Vagina (tissue), 2 donors: Measurements from ENCODE around the gene HAO2. TPM values are rescaled to one million over a fixed set of nuclear protein-coding genes. Genes with fewer than 3 reads are reported as not detected.
A peak's percentile ranks its signal among the peaks of the same experiment; 100 is the strongest.

ENCODE experiments used
- DNase-seq, 2 donors: peaks; one replicate each; pipeline ENCODE4 v3.0.0-alpha.2; 2017; ENCODE audit errors: extremely low spot score in 2 of 2
- H3K27ac ChIP-seq: fragments of 200-600 bp; sonication (generic); one replicate; pipeline ENCODE4 v1.5.1; 2019
- H3K27me3 ChIP-seq: fragments of 200-600 bp; sonication (generic); one replicate; pipeline ENCODE4 v1.5.1; 2019
- H3K36me3 ChIP-seq, 2 donors: fragments of 200-600 bp; sonication (generic); one replicate each; pipeline ENCODE4 v1.5.1; 2017 to 2019
- H3K4me1 ChIP-seq: fragments of 200-600 bp; sonication (generic); one replicate; pipeline ENCODE4 v1.5.1; 2019
- H3K4me3 ChIP-seq, 2 donors: fragments of 200-600 bp; sonication (generic); 1 replicate in 1 of 2; 2 replicates in 1 of 2; pipeline ENCODE4 v1.5.1; 2016 to 2019
- H3K9me3 ChIP-seq: fragments of 200-600 bp; sonication (generic); one replicate; pipeline ENCODE4 v1.5.1; 2019
- CTCF ChIP-seq, 3 experiments: fragments of 450-650 bp in 2 of 3; fragments of 200-600 bp in 1 of 3; sonication (generic) in 1 of 3; IDR thresholded peaks; one replicate each; pipeline ENCODE4 v1.5.1; 2017 to 2019; ENCODE audit warnings: antibody characterized with exemption in 3 of 3, mild to moderate bottlenecking in 2 of 3, moderate library complexity in 2 of 3
- POLR2A ChIP-seq, 2 donors: fragments of 450-650 bp; IDR thresholded peaks; one replicate each; pipeline ENCODE4 v1.6.1; 2017; ENCODE audit warnings: antibody characterized with exemption in 2 of 2, mild to moderate bottlenecking in 2 of 2, moderate library complexity in 2 of 2
- POLR2AphosphoS5 ChIP-seq, 2 donors: sonication (generic); formaldehyde crosslinking; IDR thresholded peaks; one replicate each; pipeline ENCODE4 v1.9.0; 2017; ENCODE audit warnings: antibody characterized with exemption in 2 of 2, mild to moderate bottlenecking in 2 of 2, low read depth in 1 of 2; ENCODE audit not compliant: insufficient read depth in 1 of 2
- intact Hi-C: fragments of 100-400 bp; cut with DNase I; formaldehyde crosslinking; loops from one replicate; pipeline ENCODE4 v1.15.1; 2023
- total RNA-seq: library from RNA; depleted of rRNA; stranded (reverse); fragments of >200 nt; gene quantifications from one replicate; pipeline ENCODE4 v1.2.3, GENCODE V29; 2016

The HAO2 gene
- total RNA-seq, 1 donor from 2014 or later, result not detected

DNA sequence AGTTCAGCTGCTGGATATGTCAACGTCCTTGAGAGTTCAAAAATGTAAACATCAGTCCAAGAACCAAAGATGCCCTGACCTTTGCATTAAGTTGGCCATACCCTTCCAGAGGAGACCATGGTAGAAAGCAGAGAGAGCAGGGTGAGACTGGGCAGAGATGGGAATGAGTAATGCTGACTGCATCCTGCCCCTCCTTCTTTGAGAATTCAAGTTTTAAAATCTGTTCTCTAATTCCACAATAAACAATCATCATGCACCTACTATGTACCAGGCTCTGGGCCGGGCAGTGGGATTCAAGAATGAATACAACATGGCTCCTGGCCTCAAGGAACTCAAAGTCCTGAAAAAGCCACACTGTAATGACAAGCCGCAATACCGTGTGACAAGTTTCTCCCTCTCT lies 3.9 kb upstream of the HAO2 start:
- Histone ChIP-seq H3K36me3 (no peaks in the 10 kb centered on the region), H3K27ac (no peak overlapping the region), H3K27me3 (no peaks in the 10 kb centered on the region), H3K4me3 (no peak overlapping the region), H3K4me1 (no peaks in the 10 kb centered on the region), H3K9me3 (no peaks in the 10 kb centered on the region)
- peak in 1 of 2 donors; percentile 13 for DNase-seq
- no peak for TF ChIP-seq POLR2A (IDR thresholded peaks at IDR 0.05)
- no peak for TF ChIP-seq POLR2AphosphoS5 (IDR thresholded peaks at IDR 0.05; ENCODE audit: insufficient read depth in 1 of 2, low read depth in 1 of 2)
- no peak for TF ChIP-seq CTCF (IDR thresholded peaks at IDR 0.05)
- intact Hi-C loops, result no loop called here

DNA sequence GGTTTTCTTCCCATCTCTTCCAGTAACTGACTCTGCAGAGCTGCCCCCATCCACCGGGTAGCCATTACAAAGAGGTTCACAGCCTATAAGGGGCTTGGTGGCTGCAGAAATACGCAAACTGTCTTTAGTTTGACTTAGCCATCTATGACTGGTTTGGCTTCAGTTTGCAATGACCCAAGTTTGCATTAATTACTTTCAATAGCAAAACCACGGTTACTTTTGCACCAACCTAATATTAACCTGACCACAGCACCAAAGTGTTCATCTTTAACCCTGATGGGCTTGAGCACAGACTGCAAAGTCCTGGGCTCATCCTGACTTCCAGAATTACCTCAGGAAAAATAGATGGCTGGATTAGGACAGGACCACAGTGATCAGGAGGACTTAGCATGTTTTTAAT lies 2.2 kb upstream of the HAO2 start:
- intact Hi-C loops, result no loop called here
- no peak overlapping the region for H3K4me3 ChIP-seq
- no peaks in the 10 kb centered on the region for H3K27me3 ChIP-seq
- no peak overlapping the region for H3K27ac ChIP-seq
- no peaks in the 10 kb centered on the region for H3K4me1 ChIP-seq
- H3K9me3 ChIP-seq, result no peaks in the 10 kb centered on the region
- no peak for DNase-seq
- no peak for TF ChIP-seq CTCF (IDR thresholded peaks at IDR 0.05)
- no peaks in the 10 kb centered on the region for H3K36me3 ChIP-seq

- peak in 1 of 2 donors; percentile 49 for DNase-seq
- no peaks in the 10 kb centered on the region for H3K36me3 ChIP-seq
- no peak overlapping the region for H3K27ac ChIP-seq
- no peaks in the 10 kb centered on the region for H3K9me3 ChIP-seq
- no peaks in the 10 kb centered on the region for H3K27me3 ChIP-seq
- intact Hi-C loops, result no loop called here
- TF ChIP-seq CTCF (IDR thresholded peaks at IDR 0.05) (peak in 2 of 3 experiments; percentile 45 to 58), POLR2A (IDR thresholded peaks at IDR 0.05) (no peak), POLR2AphosphoS5 (IDR thresholded peaks at IDR 0.05; ENCODE audit: insufficient read depth in 1 of 2, low read depth in 1 of 2) (no peak)
- no peaks in the 10 kb centered on the region for H3K4me1 ChIP-seq
- H3K4me3 ChIP-seq, result no peak overlapping the region
Observed at GRCh38 chr1:119367432-119368124, 1.0 kb upstream of the HAO2 start.

- H3K27me3 ChIP-seq, result no peaks in the 10 kb centered on the region
- peak in 1 of 2 donors; percentile 52 for DNase-seq
- no peaks in the 10 kb centered on the region for H3K9me3 ChIP-seq
- intact Hi-C loops, result no loop called here
- H3K36me3 ChIP-seq, result no peaks in the 10 kb centered on the region
- H3K27ac ChIP-seq, result no peak overlapping the region
- no peaks in the 10 kb centered on the region for H3K4me1 ChIP-seq
- H3K4me3 ChIP-seq, result no peak overlapping the region
- TF ChIP-seq POLR2AphosphoS5 (IDR thresholded peaks at IDR 0.05; ENCODE audit: insufficient read depth in 1 of 2, low read depth in 1 of 2) (no peak), POLR2A (IDR thresholded peaks at IDR 0.05) (no peak), CTCF (IDR thresholded peaks at IDR 0.05) (no peak)
Observed at GRCh38 chr1:119370748-119371147, 2.2 kb downstream of the HAO2 start.

DNA sequence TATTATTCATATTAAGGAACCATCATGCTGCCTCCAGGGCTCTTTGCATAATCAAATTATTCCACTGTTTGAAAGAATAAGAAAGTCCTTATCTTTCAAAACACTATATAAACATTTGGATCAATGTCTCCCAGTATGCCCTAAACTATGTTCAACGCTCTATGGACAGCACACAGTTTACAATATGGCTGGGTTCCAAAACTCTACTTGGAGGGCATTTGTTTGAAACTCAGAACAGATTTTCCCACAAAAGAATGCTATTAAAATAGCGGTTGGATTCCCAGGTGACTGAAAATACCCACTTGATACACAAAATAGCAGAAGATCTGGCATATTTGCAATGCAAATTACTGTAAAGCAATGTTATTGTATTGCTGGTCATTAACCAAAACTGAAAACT lies 3.2 kb downstream of the HAO2 start:
- Histone ChIP-seq H3K27ac (no peak overlapping the region), H3K4me3 (no peak overlapping the region), H3K36me3 (no peaks in the 10 kb centered on the region), H3K27me3 (no peaks in the 10 kb centered on the region), H3K4me1 (no peaks in the 10 kb centered on the region), H3K9me3 (no peaks in the 10 kb centered on the region)
- TF ChIP-seq POLR2A (IDR thresholded peaks at IDR 0.05) (no peak), POLR2AphosphoS5 (IDR thresholded peaks at IDR 0.05; ENCODE audit: insufficient read depth in 1 of 2, low read depth in 1 of 2) (no peak), CTCF (IDR thresholded peaks at IDR 0.05) (no peak)
- intact Hi-C loops, result no loop called here
- DNase-seq, result no peak
